Stimulated activated CD8-positive, alpha-beta memory T cell treated with anti-CD3 and anti-CD28 coated beads, Interleukin-15, amount 100 ng/mL, for 24 hours (primary cell): ENCODE measurements around the gene GGT5.
"Not testable (repeated sequence)": the region's sequence is repeated elsewhere in the genome, so short reads cannot be mapped to it uniquely, and the experiment has no call there.

Experiments
- DNase-seq: peaks from one replicate; pipeline ENCODE4 v3.0.0-alpha.2; 2020; ENCODE audit warnings: low read depth

The GGT5 gene

GRCh38 chr22:24263479-24263878 is 18.6 kb upstream of the GGT5 start:
- not testable (repeated sequence) for DNase-seq

- not testable (repeated sequence) for DNase-seq
Measured at GRCh38 chr22:24262185-24262749, 17.4 kb upstream of the GGT5 start.

GRCh38 chr22:24259459-24259858 is 14.6 kb upstream of the GGT5 start:
- peak; percentile 37 for DNase-seq

- DNase-seq: not testable (repeated sequence)
Measured at GRCh38 chr22:24256736-24257135, 11.9 kb upstream of the GGT5 start.

- DNase-seq: not testable (repeated sequence)
Measured at GRCh38 chr22:24256136-24256535, 11.3 kb upstream of the GGT5 start.

- not testable (repeated sequence) for DNase-seq
Measured at GRCh38 chr22:24253126-24253525, 8.2 kb upstream of the GGT5 start.

- not testable (repeated sequence) for DNase-seq
Measured at GRCh38 chr22:24251286-24251685, 6.4 kb upstream of the GGT5 start.

- not testable (repeated sequence) for DNase-seq
Measured at GRCh38 chr22:24249413-24249812, 4.5 kb upstream of the GGT5 start.

- DNase-seq: not testable (repeated sequence)
Measured at GRCh38 chr22:24248611-24249010, 3.7 kb upstream of the GGT5 start.

GRCh38 chr22:24247564-24248344 is 2.9 kb upstream of the GGT5 start:
- DNase-seq: no peak

GRCh38 chr22:24247011-24247507 is 2.2 kb upstream of the GGT5 start:
- no peak for DNase-seq

- DNase-seq: not testable (repeated sequence)
Measured at GRCh38 chr22:24245584-24246561, 991 bp upstream of the GGT5 start.

- no peak for DNase-seq
Measured at GRCh38 chr22:24244144-24244787, 616 bp downstream of the GGT5 start.

GRCh38 chr22:24243417-24243816 is 1.5 kb downstream of the GGT5 start:
- DNase-seq: not testable (repeated sequence)

- not testable (repeated sequence) for DNase-seq
Measured at GRCh38 chr22:24240985-24241692, 3.7 kb downstream of the GGT5 start.

- DNase-seq: no peak
Measured at GRCh38 chr22:24240381-24240780, 4.5 kb downstream of the GGT5 start.

GRCh38 chr22:24238101-24238694 is 6.7 kb downstream of the GGT5 start:
- DNase-seq: not testable (repeated sequence)

GRCh38 chr22:24236656-24237055 is 8.2 kb downstream of the GGT5 start:
- no peak for DNase-seq

- DNase-seq: no peak
Measured at GRCh38 chr22:24235315-24235714, 9.6 kb downstream of the GGT5 start.

GRCh38 chr22:24233816-24234215 is 11.1 kb downstream of the GGT5 start:
- DNase-seq: no peak

- DNase-seq: no peak
Measured at GRCh38 chr22:24233235-24233634, 11.6 kb downstream of the GGT5 start.
